Measurements from ENCODE around the gene SURF2.
A peak's percentile ranks its signal among the peaks of the same experiment; 100 is the strongest.

SURF2 gene

GRCh38 chr9:133344979-133345378, 11.4 kb upstream of the SURF2 start:
- no peak overlapping the region for H3K4me3 ChIP-seq (ENCODE audit: low read depth, low read length)
- no peak for TF ChIP-seq CTCF (IDR thresholded peaks at IDR 0.05; ENCODE audit: borderline replicate concordance, insufficient read depth, low read depth, low read length)

DNA sequence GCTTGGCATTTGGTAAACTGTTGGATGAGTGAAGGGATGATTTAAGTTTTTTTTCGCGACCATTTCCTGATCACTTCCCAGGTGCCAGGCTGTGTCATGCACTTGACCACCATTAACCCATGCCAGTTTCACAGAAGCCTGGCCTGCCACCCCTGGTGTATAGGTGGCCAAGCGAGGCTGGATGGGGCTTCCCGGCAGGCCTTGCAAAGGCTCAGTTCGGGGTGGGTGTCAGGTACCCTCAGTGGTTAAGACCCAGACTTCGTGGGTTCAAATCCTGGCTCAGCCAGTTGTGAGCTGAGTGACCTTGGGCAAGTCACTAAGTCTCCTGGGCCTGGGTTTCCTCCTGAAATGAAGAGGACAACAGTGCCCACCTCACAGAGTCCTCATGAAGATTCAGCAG, 10.8 kb upstream of the SURF2 start:
- H3K4me3 ChIP-seq (ENCODE audit: low read depth, low read length): no peak overlapping the region
- TF ChIP-seq CTCF (IDR thresholded peaks at IDR 0.05; ENCODE audit: borderline replicate concordance, insufficient read depth, low read depth, low read length): no peak

DNA sequence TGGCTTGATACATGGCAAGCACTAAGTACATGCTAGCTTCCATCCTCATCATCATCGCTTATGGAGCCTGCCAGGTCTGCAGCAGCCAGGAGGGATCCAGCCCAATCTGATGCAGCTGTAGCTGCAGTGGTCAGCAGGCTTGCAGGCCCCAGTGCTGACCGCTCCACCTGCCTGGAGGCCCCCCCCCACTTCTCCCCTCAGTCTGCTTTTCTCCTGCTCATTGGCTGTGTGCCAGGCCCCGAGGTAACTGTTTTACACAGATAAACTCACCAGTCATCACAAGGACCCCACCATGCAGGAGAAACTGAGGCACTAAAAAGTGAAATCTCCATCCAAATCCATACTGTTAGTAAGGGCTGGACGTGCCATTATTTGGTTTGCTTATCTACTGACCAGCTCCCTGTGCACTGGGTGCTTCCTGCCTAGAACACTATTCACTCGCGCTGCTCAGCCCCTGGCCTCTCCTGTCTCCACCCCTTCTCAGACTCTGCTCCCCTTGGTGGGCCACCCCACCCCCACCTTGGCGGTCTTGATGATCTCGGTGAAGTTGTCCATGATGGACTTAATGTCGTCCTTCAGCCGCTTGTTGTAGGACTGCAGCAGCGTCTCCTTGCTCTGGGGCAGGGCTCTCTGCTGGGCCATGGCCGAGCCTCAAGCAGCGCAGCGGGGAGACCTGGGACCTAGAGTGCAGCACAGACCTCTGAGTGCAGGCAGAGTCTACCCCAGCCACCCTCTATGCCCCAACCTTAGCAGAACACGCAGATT, 10.1 kb upstream of the SURF2 start:
- H3K4me3 ChIP-seq (ENCODE audit: low read depth, low read length): peak overlapping the region; percentile 96
- TF ChIP-seq CTCF (IDR thresholded peaks at IDR 0.05; ENCODE audit: borderline replicate concordance, insufficient read depth, low read depth, low read length): no peak

DNA sequence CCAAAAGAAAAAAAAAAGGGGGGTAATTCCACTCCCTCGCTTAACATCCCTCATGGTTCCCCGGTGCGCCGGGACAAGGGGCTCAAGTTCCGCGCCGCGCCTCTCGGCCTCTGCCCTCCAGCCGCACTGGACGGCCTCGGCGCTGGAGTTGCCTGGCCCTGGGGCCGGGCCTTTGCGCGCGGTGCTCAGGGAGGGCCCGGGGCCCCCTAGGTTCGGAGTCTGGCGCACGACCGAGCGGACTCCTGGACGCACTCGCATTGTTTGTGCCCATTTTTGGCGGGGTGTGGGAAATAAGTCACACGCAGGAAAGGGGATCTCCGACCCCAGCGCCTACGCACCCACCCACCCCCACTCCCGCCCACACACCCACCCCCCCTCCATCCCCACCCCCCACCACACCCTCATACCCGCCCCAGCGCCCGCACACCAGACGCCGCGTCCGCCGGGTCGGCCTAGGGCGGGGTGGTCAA, 8.8 kb upstream of the SURF2 start:
- no peak for TF ChIP-seq CTCF (IDR thresholded peaks at IDR 0.05; ENCODE audit: borderline replicate concordance, insufficient read depth, low read depth, low read length)
- peak overlapping the region; percentile 96 for H3K4me3 ChIP-seq (ENCODE audit: low read depth, low read length)

DNA sequence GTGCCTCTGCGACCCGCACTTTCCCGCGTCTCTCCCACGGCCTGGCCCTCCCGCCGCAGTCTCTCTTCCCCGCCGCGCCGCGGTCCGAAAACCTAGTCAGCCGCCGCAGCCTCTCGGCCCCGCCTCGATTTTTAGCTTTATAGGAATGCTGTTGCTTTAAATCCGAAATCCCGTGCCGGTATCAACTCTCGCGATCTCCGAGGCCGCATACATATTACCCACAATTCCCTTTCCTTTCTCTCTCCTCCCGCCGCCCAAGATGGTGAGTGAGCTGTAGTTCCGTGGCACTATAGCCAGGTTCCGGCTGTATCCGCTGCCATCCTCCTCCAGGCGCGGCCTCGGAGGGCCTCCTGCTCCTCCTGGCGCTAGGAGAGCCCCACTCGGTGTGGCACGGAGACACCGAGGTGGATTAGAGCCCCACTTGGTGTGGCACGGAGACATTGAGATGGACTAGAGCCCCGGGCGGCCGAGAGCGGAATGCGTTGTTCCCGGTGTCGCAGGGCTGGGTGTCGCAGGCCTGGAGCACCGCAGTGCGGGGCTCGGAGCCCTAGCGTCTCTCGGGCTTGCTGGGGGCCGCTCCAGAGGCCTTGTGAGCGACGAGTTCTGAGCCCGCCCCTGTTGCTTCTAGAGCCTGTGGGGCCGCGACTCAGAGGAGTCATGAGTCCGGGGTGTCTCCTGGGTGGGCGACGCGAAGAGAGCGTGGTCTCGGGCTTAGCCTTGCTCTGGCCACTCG, 8.2 kb upstream of the SURF2 start, which contains the start of the genes MED22 and RPL7A:
MED22 (minus strand) TSS at position 147 of the 733 bp plus-strand sequence. CDS start 1,469 bp downstream, outside the sequence.
RPL7A (plus strand) TSS at position 234 of the 733 bp plus-strand sequence; CDS start at position 260, 26 bp downstream.
- peak within 1 kb of the TSS; percentile 96 for H3K4me3 ChIP-seq (ENCODE audit: low read depth, low read length)
- no peak for TF ChIP-seq CTCF (IDR thresholded peaks at IDR 0.05; ENCODE audit: borderline replicate concordance, insufficient read depth, low read depth, low read length)

GRCh38 chr9:133348718-133349573, 7.4 kb upstream of the SURF2 start:
- peak overlapping the region; percentile 96 for H3K4me3 ChIP-seq (ENCODE audit: low read depth, low read length)
- no peak for TF ChIP-seq CTCF (IDR thresholded peaks at IDR 0.05; ENCODE audit: borderline replicate concordance, insufficient read depth, low read depth, low read length)
